HTR-8/SVneo (cell line): ENCODE data around the gene MFSD11.
"Not testable (repeated sequence)": the region's sequence is repeated elsewhere in the genome, so short reads cannot be mapped to it uniquely, and the experiment has no call there.

Experiments
- DNase-seq: peaks from one replicate; pipeline ENCODE4 v3.0.0; 2011; ENCODE audit warnings: low spot score, mixed read lengths; ENCODE audit not compliant: insufficient read length
- FAIRE-seq: peaks from 2 replicates; lab custom pipeline; 2011; peaks lifted over from hg19 to GRCh38; lab: Jason Lieb, UNC

MFSD11 gene

GRCh38 chr17:76789235-76789788, 51.4 kb downstream of the MFSD11 start:
- DNase-seq (no peak), FAIRE-seq (no peak)

GRCh38 chr17:76791053-76791980, 53.4 kb downstream of the MFSD11 start:
- no peak for FAIRE-seq
- peak; percentile 77 for DNase-seq

GRCh38 chr17:76792348-76792747, 54.4 kb downstream of the MFSD11 start:
- DNase-seq: no peak
- no peak for FAIRE-seq

- peak; percentile 28 for FAIRE-seq
- peak; percentile 51 for DNase-seq
Observed at GRCh38 chr17:76793775-76794174, 55.9 kb downstream of the MFSD11 start.

GRCh38 chr17:76796081-76796480, 58.2 kb downstream of the MFSD11 start:
- DNase-seq: no peak
- FAIRE-seq: no peak

GRCh38 chr17:76797241-76797840, 59.4 kb downstream of the MFSD11 start:
- no peak for DNase-seq
- no peak for FAIRE-seq

- FAIRE-seq (no peak), DNase-seq (no peak)
Observed at GRCh38 chr17:76801706-76802105, 63.8 kb downstream of the MFSD11 start.

- DNase-seq (no peak), FAIRE-seq (no peak)
Observed at GRCh38 chr17:76805319-76805718, 67.4 kb downstream of the MFSD11 start.

GRCh38 chr17:76806151-76806550, 68.2 kb downstream of the MFSD11 start:
- not testable (repeated sequence) for DNase-seq, FAIRE-seq

- not testable (repeated sequence) for DNase-seq
Observed at GRCh38 chr17:76806767-76807166, 68.8 kb downstream of the MFSD11 start.

GRCh38 chr17:76808326-76808725, 70.4 kb downstream of the MFSD11 start:
- DNase-seq: no peak
- FAIRE-seq: no peak

More at GRCh38 chr17:76806767-76807166, 68.8 kb downstream of the MFSD11 start:
- not testable (repeated sequence) for FAIRE-seq

GRCh38 chr17:76810956-76811355, 73.0 kb downstream of the MFSD11 start:
- FAIRE-seq (no peak), DNase-seq (no peak)

- DNase-seq (no peak), FAIRE-seq (no peak)
Observed at GRCh38 chr17:76811834-76812233, 73.9 kb downstream of the MFSD11 start.

GRCh38 chr17:76812263-76812662, 74.3 kb downstream of the MFSD11 start:
- FAIRE-seq (no peak), DNase-seq (no peak)

GRCh38 chr17:76812968-76813367, 75.0 kb downstream of the MFSD11 start:
- DNase-seq (no peak), FAIRE-seq (no peak)

- DNase-seq, FAIRE-seq: not testable (repeated sequence)
Observed at GRCh38 chr17:76815907-76816589, 78.1 kb downstream of the MFSD11 start.

GRCh38 chr17:76816590-76817135, 78.7 kb downstream of the MFSD11 start:
- FAIRE-seq (peak; percentile 87), DNase-seq (peak; percentile 86)

GRCh38 chr17:76820039-76820438, 82.1 kb downstream of the MFSD11 start:
- FAIRE-seq: no peak
- no peak for DNase-seq

GRCh38 chr17:76820561-76820960, 82.6 kb downstream of the MFSD11 start:
- no peak for FAIRE-seq
- DNase-seq: no peak

- FAIRE-seq (peak; percentile 80), DNase-seq (no peak)
Observed at GRCh38 chr17:76822184-76822778, 84.4 kb downstream of the MFSD11 start.
